Measurements from ENCODE around the gene RBFOX2.

RBFOX2 gene

GRCh38 chr22:35958334-35958733 lies 70.3 kb downstream of the RBFOX2 start:
- ATAC-seq (replicated peaks; ENCODE audit: extremely low read depth, poor library complexity, severe bottlenecking) (no peak), DNase-seq (ENCODE audit: low spot score in 2 of 2) (no peak)
- Mint-ChIP-seq H3K27me3 (peaks cover 46% of the 10 kb centered on the region), H3K27ac (ENCODE audit: low read depth) (no peak overlapping the region), H3K36me3 (ENCODE audit: insufficient read depth) (no peaks in the 10 kb centered on the region), H3K9me3 (no peaks in the 10 kb centered on the region), H3K4me3 (no peak overlapping the region), H3K4me1 (no peaks in the 10 kb centered on the region)

- Mint-ChIP-seq H3K27me3 (peaks cover 40% of the 10 kb centered on the region), H3K4me3 (no peak overlapping the region), H3K4me1 (no peaks in the 10 kb centered on the region), H3K36me3 (ENCODE audit: insufficient read depth) (no peaks in the 10 kb centered on the region), H3K27ac (ENCODE audit: low read depth) (no peak overlapping the region), H3K9me3 (no peaks in the 10 kb centered on the region)
- ATAC-seq (replicated peaks; ENCODE audit: extremely low read depth, poor library complexity, severe bottlenecking) (no peak), DNase-seq (ENCODE audit: low spot score in 2 of 2) (no peak)
Observed at GRCh38 chr22:35957589-35957988, 71.0 kb downstream of the RBFOX2 start.

GRCh38 chr22:35956850-35957249 lies 71.8 kb downstream of the RBFOX2 start:
- ATAC-seq (replicated peaks; ENCODE audit: extremely low read depth, poor library complexity, severe bottlenecking) (no peak), DNase-seq (ENCODE audit: low spot score in 2 of 2) (no peak)
- no peaks in the 10 kb centered on the region for H3K36me3 Mint-ChIP-seq (ENCODE audit: insufficient read depth)
- no peaks in the 10 kb centered on the region for H3K4me1 Mint-ChIP-seq
- H3K4me3 Mint-ChIP-seq = no peak overlapping the region
- H3K27ac Mint-ChIP-seq (ENCODE audit: low read depth) = no peak overlapping the region
- peaks cover 32% of the 10 kb centered on the region for H3K27me3 Mint-ChIP-seq
- no peaks in the 10 kb centered on the region for H3K9me3 Mint-ChIP-seq

- DNase-seq (ENCODE audit: low spot score in 2 of 2) (no peak), ATAC-seq (replicated peaks; ENCODE audit: extremely low read depth, poor library complexity, severe bottlenecking) (no peak)
- no peaks in the 10 kb centered on the region for H3K36me3 Mint-ChIP-seq (ENCODE audit: insufficient read depth)
Observed at GRCh38 chr22:35955546-35955945, 73.1 kb downstream of the RBFOX2 start.

GRCh38 chr22:35952576-35952975 lies 76.0 kb downstream of the RBFOX2 start:
- ATAC-seq (replicated peaks; ENCODE audit: extremely low read depth, poor library complexity, severe bottlenecking) (no peak), DNase-seq (ENCODE audit: low spot score in 2 of 2) (no peak)
- Mint-ChIP-seq H3K27ac (ENCODE audit: low read depth) (no peak overlapping the region), H3K9me3 (no peaks in the 10 kb centered on the region), H3K27me3 (peaks cover 10% of the 10 kb centered on the region), H3K4me3 (no peak overlapping the region), H3K4me1 (no peaks in the 10 kb centered on the region), H3K36me3 (ENCODE audit: insufficient read depth) (no peaks in the 10 kb centered on the region)

More at GRCh38 chr22:35955546-35955945, 73.1 kb downstream of the RBFOX2 start:
- Mint-ChIP-seq H3K9me3 (no peaks in the 10 kb centered on the region), H3K4me1 (no peaks in the 10 kb centered on the region), H3K4me3 (no peak overlapping the region), H3K27ac (ENCODE audit: low read depth) (no peak overlapping the region), H3K27me3 (peaks cover 19% of the 10 kb centered on the region)

GRCh38 chr22:35950262-35950661 lies 78.4 kb downstream of the RBFOX2 start:
- no peaks in the 10 kb centered on the region for H3K9me3 Mint-ChIP-seq
- no peaks in the 10 kb centered on the region for H3K4me1 Mint-ChIP-seq
- H3K4me3 Mint-ChIP-seq = no peak overlapping the region
- ATAC-seq (replicated peaks; ENCODE audit: extremely low read depth, poor library complexity, severe bottlenecking) = no peak
- H3K36me3 Mint-ChIP-seq (ENCODE audit: insufficient read depth) = no peaks in the 10 kb centered on the region
- H3K27me3 Mint-ChIP-seq = peaks cover 17% of the 10 kb centered on the region
- H3K27ac Mint-ChIP-seq (ENCODE audit: low read depth) = no peak overlapping the region
- no peak for DNase-seq (ENCODE audit: low spot score in 2 of 2)

GRCh38 chr22:35949243-35949642 lies 79.4 kb downstream of the RBFOX2 start:
- Mint-ChIP-seq H3K4me1 (no peaks in the 10 kb centered on the region), H3K36me3 (ENCODE audit: insufficient read depth) (no peaks in the 10 kb centered on the region), H3K4me3 (no peak overlapping the region), H3K9me3 (no peaks in the 10 kb centered on the region), H3K27me3 (peaks cover 28% of the 10 kb centered on the region), H3K27ac (ENCODE audit: low read depth) (no peak overlapping the region)
- ATAC-seq (replicated peaks; ENCODE audit: extremely low read depth, poor library complexity, severe bottlenecking) (no peak), DNase-seq (ENCODE audit: low spot score in 2 of 2) (no peak)

GRCh38 chr22:35947794-35948425 lies 80.7 kb downstream of the RBFOX2 start:
- ATAC-seq (replicated peaks; ENCODE audit: extremely low read depth, poor library complexity, severe bottlenecking) (no peak), DNase-seq (ENCODE audit: low spot score in 2 of 2) (no peak)
- Mint-ChIP-seq H3K36me3 (ENCODE audit: insufficient read depth) (no peaks in the 10 kb centered on the region), H3K4me1 (no peaks in the 10 kb centered on the region), H3K9me3 (no peaks in the 10 kb centered on the region), H3K27me3 (peaks cover 39% of the 10 kb centered on the region), H3K27ac (ENCODE audit: low read depth) (no peak overlapping the region), H3K4me3 (no peak overlapping the region)

- no peaks in the 10 kb centered on the region for H3K36me3 Mint-ChIP-seq (ENCODE audit: insufficient read depth)
- peaks cover 63% of the 10 kb centered on the region for H3K27me3 Mint-ChIP-seq
- no peaks in the 10 kb centered on the region for H3K4me1 Mint-ChIP-seq
- no peak for DNase-seq (ENCODE audit: low spot score in 2 of 2)
- no peaks in the 10 kb centered on the region for H3K9me3 Mint-ChIP-seq
- H3K4me3 Mint-ChIP-seq = no peak overlapping the region
- no peak overlapping the region for H3K27ac Mint-ChIP-seq (ENCODE audit: low read depth)
- ATAC-seq (replicated peaks; ENCODE audit: extremely low read depth, poor library complexity, severe bottlenecking) = no peak
Observed at GRCh38 chr22:35944458-35944857, 84.2 kb downstream of the RBFOX2 start.

- Mint-ChIP-seq H3K27ac (ENCODE audit: low read depth) (no peak overlapping the region), H3K4me3 (no peak overlapping the region), H3K36me3 (ENCODE audit: insufficient read depth) (no peaks in the 10 kb centered on the region), H3K9me3 (no peaks in the 10 kb centered on the region), H3K4me1 (no peaks in the 10 kb centered on the region), H3K27me3 (peaks cover 64% of the 10 kb centered on the region)
- DNase-seq (ENCODE audit: low spot score in 2 of 2) (no peak), ATAC-seq (replicated peaks; ENCODE audit: extremely low read depth, poor library complexity, severe bottlenecking) (no peak)
Observed at GRCh38 chr22:35940166-35940565, 88.5 kb downstream of the RBFOX2 start.

GRCh38 chr22:35938226-35938625 lies 90.4 kb downstream of the RBFOX2 start:
- Mint-ChIP-seq H3K4me1 (no peaks in the 10 kb centered on the region), H3K9me3 (no peaks in the 10 kb centered on the region), H3K27ac (ENCODE audit: low read depth) (no peak overlapping the region), H3K27me3 (peaks cover 46% of the 10 kb centered on the region), H3K4me3 (no peak overlapping the region), H3K36me3 (ENCODE audit: insufficient read depth) (no peaks in the 10 kb centered on the region)
- ATAC-seq (replicated peaks; ENCODE audit: extremely low read depth, poor library complexity, severe bottlenecking) = no peak
- DNase-seq (ENCODE audit: low spot score in 2 of 2) = no peak

GRCh38 chr22:35930933-35931332 lies 97.7 kb downstream of the RBFOX2 start:
- H3K36me3 Mint-ChIP-seq (ENCODE audit: insufficient read depth) = no peaks in the 10 kb centered on the region
- ATAC-seq (replicated peaks; ENCODE audit: extremely low read depth, poor library complexity, severe bottlenecking) (no peak), DNase-seq (ENCODE audit: low spot score in 2 of 2) (no peak)
- no peaks in the 10 kb centered on the region for H3K9me3 Mint-ChIP-seq
- H3K4me1 Mint-ChIP-seq = no peaks in the 10 kb centered on the region
- H3K27me3 Mint-ChIP-seq = peaks cover 34% of the 10 kb centered on the region
- H3K27ac Mint-ChIP-seq (ENCODE audit: low read depth) = no peak overlapping the region
- no peak overlapping the region for H3K4me3 Mint-ChIP-seq

- Mint-ChIP-seq H3K36me3 (ENCODE audit: insufficient read depth) (no peaks in the 10 kb centered on the region), H3K9me3 (no peaks in the 10 kb centered on the region), H3K4me1 (no peaks in the 10 kb centered on the region), H3K27me3 (peaks cover 45% of the 10 kb centered on the region), H3K27ac (ENCODE audit: low read depth) (no peak overlapping the region), H3K4me3 (no peak overlapping the region)
- ATAC-seq (replicated peaks; ENCODE audit: extremely low read depth, poor library complexity, severe bottlenecking) (no peak), DNase-seq (ENCODE audit: low spot score in 2 of 2) (no peak)
Observed at GRCh38 chr22:35928285-35928798, 100.3 kb downstream of the RBFOX2 start.

All from central memory CD8-positive, alpha-beta T cell (primary cell).